Measurements from ENCODE around the gene PIP4K2A.

- TF ChIP-seq TARDBP (IDR thresholded peaks at IDR 0.05), result no peak
- no peak for TF ChIP-seq SUZ12 (IDR thresholded peaks at IDR 0.05)
- TF ChIP-seq NFRKB (IDR thresholded peaks at IDR 0.05), result no peak
- no peak for TF ChIP-seq FOXA1 (IDR thresholded peaks at IDR 0.05)
- no peak for TF ChIP-seq HDGF (IDR thresholded peaks at IDR 0.05; ENCODE audit: borderline replicate concordance)
- TF ChIP-seq SP1 (IDR thresholded peaks at IDR 0.05), result no peak
- TF ChIP-seq PKNOX1 (IDR thresholded peaks at IDR 0.05), result no peak
- no peak for TF ChIP-seq BHLHE40 (IDR thresholded peaks at IDR 0.05; ENCODE audit: borderline replicate concordance)
- TF ChIP-seq ZNF384 (IDR thresholded peaks at IDR 0.05), result no peak
Measured at GRCh38 chr10:22527520-22527919, 186.9 kb downstream of the PIP4K2A start.

All from HEK293T (cell line).